B cell (primary cell): ENCODE data around the gene PSENEN. TPM values are rescaled to one million over a fixed set of nuclear protein-coding genes. Genes with fewer than 3 reads are reported as not detected.

Experiments
- ATAC-seq: fragments of 200-7000 bp; cut with Tn5 transposase; one replicate; pipeline ENCODE4 v1.10.0; 2021; ENCODE audit warnings: low read depth, mild to moderate bottlenecking, moderate number of reproducible peaks, moderate library complexity
- CTCF ChIA-PET: fragments of 350-600 bp; sonication (Branson Sonifier 250); formaldehyde crosslinking; loops from one replicate; lab custom pipeline; 2021; ENCODE audit warnings: antibody characterized with exemption, inconsistent platforms; lab: Charles Lee
- POLR2A ChIA-PET: fragments of 350-600 bp; sonication (Branson Sonifier 250); formaldehyde crosslinking; loops from one replicate; lab custom pipeline; 2021; ENCODE audit warnings: antibody characterized with exemption; lab: Charles Lee
- DNase-seq: peaks from one replicate; pipeline ENCODE4 v3.0.0; 2013
- H2AFZ ChIP-seq: 2 replicates; pipeline ENCODE4 v1.6.1; 2012; ENCODE audit warnings: mild to moderate bottlenecking, low read depth, low read length; ENCODE audit not compliant: insufficient read depth, poor library complexity, severe bottlenecking
- H3K27ac ChIP-seq, 2 donors: 1 replicate in 1 of 2; 2 replicates in 1 of 2; pipeline ENCODE4 v1.5.1; 2012 to 2013; ENCODE audit warnings: low read length in 2 of 2, mild to moderate bottlenecking in 2 of 2, moderate library complexity in 1 of 2
- H3K27me3 ChIP-seq, 4 experiments: fragments of 200-600 bp in 1 of 4; sonication (generic) in 1 of 4; replicated peaks in 1 of 4; 1 replicate in 2 of 4; 2 replicates in 2 of 4; pipeline versions ENCODE4 v1.6.1 to v1.7.0; 2013 to 2016; ENCODE audit warnings: low read length in 3 of 4, mild to moderate bottlenecking in 2 of 4, mixed read lengths in 1 of 4, moderate library complexity in 1 of 4; ENCODE audit not compliant: insufficient read depth in 4 of 4, control insufficient read depth in 3 of 4; ENCODE audit errors: control extremely low read depth in 1 of 4
- H3K36me3 ChIP-seq, 2 experiments: replicated peaks in 1 of 2; 1 replicate in 1 of 2; 2 replicates in 1 of 2; pipeline versions ENCODE4 v1.6.1 to v1.7.1; 2013; ENCODE audit warnings: low read length in 1 of 2; ENCODE audit not compliant: insufficient read depth in 2 of 2, control insufficient read depth in 1 of 2; ENCODE audit errors: control extremely low read depth in 1 of 2, extremely low read depth in 1 of 2
- H3K4me1 ChIP-seq, 2 donors: fragments of 200-600 bp in 1 of 2; sonication (generic) in 1 of 2; 1 replicate in 1 of 2; 2 replicates in 1 of 2; pipeline versions ENCODE4 v1.5.1 to v1.6.1; 2013 to 2017; ENCODE audit warnings: low read length in 2 of 2; ENCODE audit not compliant: control insufficient read depth in 2 of 2, insufficient read depth in 2 of 2
- H3K4me2 ChIP-seq: replicated peaks from 2 replicates; pipeline ENCODE3; 2012; ENCODE audit warnings: mild to moderate bottlenecking, low read depth, low read length; ENCODE audit not compliant: poor library complexity, severe bottlenecking
- H3K4me3 ChIP-seq, 5 experiments: fragments of 200-600 bp in 1 of 5; sonication (generic) in 1 of 5; 1 replicate in 3 of 5; 2 replicates in 2 of 5; pipeline versions ENCODE4 v1.5.1 to v1.7.0; 2011 to 2016; ENCODE audit warnings: low read length in 4 of 5, mild to moderate bottlenecking in 4 of 5, low read depth in 2 of 5, control low read depth in 1 of 5, moderate library complexity in 1 of 5; ENCODE audit not compliant: insufficient read depth in 1 of 5; ENCODE audit errors: control extremely low read depth in 1 of 5, extremely low read depth in 1 of 5
- H3K79me2 ChIP-seq: fragments of 200-600 bp; sonication (generic); one replicate; pipeline ENCODE4 v1.6.0; 2016; ENCODE audit warnings: low read length; ENCODE audit not compliant: control insufficient read depth, insufficient read depth
- H3K9ac ChIP-seq: fragments of 200-600 bp; sonication (generic); 2 replicates; pipeline ENCODE4 v1.6.1; 2017; ENCODE audit warnings: mild to moderate bottlenecking, low read length, moderate library complexity
- H3K9me3 ChIP-seq, 3 donors: one replicate each; pipeline versions ENCODE4 v1.6.1 to v1.7.1; 2013; ENCODE audit warnings: low read length in 2 of 3; ENCODE audit not compliant: control insufficient read depth in 2 of 3, insufficient read depth in 1 of 3; ENCODE audit errors: control extremely low read depth in 1 of 3
- H4K20me1 ChIP-seq: 2 replicates; pipeline ENCODE4 v1.6.0; 2012; ENCODE audit warnings: mild to moderate bottlenecking, low read length; ENCODE audit not compliant: insufficient read depth, control insufficient read depth, poor library complexity, severe bottlenecking
- H3K27ac Mint-ChIP-seq: one replicate; pipeline ENCODE4 v1.8.0; 2021; ENCODE audit warnings: mixed read lengths
- H3K27me3 Mint-ChIP-seq: one replicate; pipeline ENCODE4 v1.8.0; 2021; ENCODE audit warnings: mixed read lengths
- H3K4me1 Mint-ChIP-seq: one replicate; pipeline ENCODE4 v1.8.0; 2021; ENCODE audit warnings: mixed read lengths
- H3K4me3 Mint-ChIP-seq: one replicate; pipeline ENCODE4 v1.8.0; 2021; ENCODE audit warnings: mixed read lengths
- H3K9me3 Mint-ChIP-seq: one replicate; pipeline ENCODE4 v1.8.0; 2022; ENCODE audit warnings: mixed read lengths; ENCODE audit not compliant: insufficient read depth
- EZH2 ChIP-seq: IDR thresholded peaks from 2 replicates; pipeline ENCODE4 v1.6.1; 2012; ENCODE audit warnings: borderline replicate concordance, low read depth, mild to moderate bottlenecking, moderate library complexity, low read length; ENCODE audit not compliant: insufficient read depth, poor library complexity, severe bottlenecking
- whole genome bisulfite sequencing: methylation state at CpG from one replicate; pipeline ENCODE4 v1.1.5; 2013; ENCODE audit warnings: missing lambda C conversion rate; ENCODE audit not compliant: insufficient coverage; 5-methylcytosine and 5-hydroxymethylcytosine counted together
- intact Hi-C: fragments of 100-400 bp; cut with micrococcal nuclease; formaldehyde crosslinking; loops from one replicate; pipeline ENCODE4 v1.10.0; 2022
- polyA plus RNA-seq: library from polyadenylated mRNA; depleted of rRNA; stranded (reverse); fragments of >200 nt; gene quantifications from 2 replicates; pipeline ENCODE4 v1.2.3, GENCODE V29; 2012
- total RNA-seq, 2 donors: library from RNA; stranded (reverse); fragments of 120-200 nt in 1 of 2; gene quantifications; 1 replicate in 1 of 2; 2 replicates in 1 of 2; pipeline versions ENCODE4 v1.2.3 to v1.2.4, GENCODE V29; 2013 to 2022
- TF ChIP-seq, protein P1 (sequence below): fragments of 200-600 bp; IDR thresholded peaks from one replicate; pipeline ENCODE4 v1.8.0; 2022; ENCODE audit warnings: antibody characterized with exemption, mild to moderate bottlenecking

Gene PSENEN
- total and polyA plus RNA-seq, 2 donors (not counting 1 experiment from before 2014, with no cell fraction given): 17.7 to 36.4 TPM

DNA sequence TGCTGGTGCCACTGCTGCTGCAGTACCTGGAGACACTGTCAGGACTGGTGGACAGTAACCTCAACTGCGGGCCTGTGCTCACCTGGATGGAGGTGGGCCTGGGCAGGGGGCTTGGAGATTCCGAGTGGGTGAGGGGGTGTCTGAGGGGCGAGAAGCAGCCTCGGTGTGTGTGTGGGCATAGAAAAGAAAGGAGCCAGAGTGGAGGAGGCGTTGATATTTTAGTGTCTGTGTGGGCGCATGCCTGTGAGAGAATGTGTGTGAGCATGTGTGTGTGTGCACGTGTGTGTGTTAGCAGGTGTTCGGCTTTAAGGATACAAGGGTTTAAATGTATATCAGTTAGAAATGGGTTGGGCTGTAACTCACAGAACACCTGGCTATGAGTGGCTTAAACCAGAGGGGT is 33.6 kb downstream of the PSENEN start:
- no peak for ATAC-seq
- H3K4me3 ChIP-seq: no peak overlapping the region
- peaks cover 4% of the 10 kb centered on the region for H3K79me2 ChIP-seq
- 99% methylated on average over 8 of the region's 8 CpGs for WGBS
- no peaks in the 10 kb centered on the region for H4K20me1 ChIP-seq
- H3K9me3 ChIP-seq: no peaks in the 10 kb centered on the region
- intact Hi-C loops: no loop called here
- Mint-ChIP-seq H3K27me3 (no peaks in the 10 kb centered on the region), H3K9me3 (no peaks in the 10 kb centered on the region), H3K4me1 (peaks cover 10% of the 10 kb centered on the region), H3K4me3 (no peak overlapping the region), H3K27ac (no peak overlapping the region)
- no peak overlapping the region for H3K27ac ChIP-seq
- H3K4me2 ChIP-seq: no peak overlapping the region
- TF ChIP-seq, protein P1, sequence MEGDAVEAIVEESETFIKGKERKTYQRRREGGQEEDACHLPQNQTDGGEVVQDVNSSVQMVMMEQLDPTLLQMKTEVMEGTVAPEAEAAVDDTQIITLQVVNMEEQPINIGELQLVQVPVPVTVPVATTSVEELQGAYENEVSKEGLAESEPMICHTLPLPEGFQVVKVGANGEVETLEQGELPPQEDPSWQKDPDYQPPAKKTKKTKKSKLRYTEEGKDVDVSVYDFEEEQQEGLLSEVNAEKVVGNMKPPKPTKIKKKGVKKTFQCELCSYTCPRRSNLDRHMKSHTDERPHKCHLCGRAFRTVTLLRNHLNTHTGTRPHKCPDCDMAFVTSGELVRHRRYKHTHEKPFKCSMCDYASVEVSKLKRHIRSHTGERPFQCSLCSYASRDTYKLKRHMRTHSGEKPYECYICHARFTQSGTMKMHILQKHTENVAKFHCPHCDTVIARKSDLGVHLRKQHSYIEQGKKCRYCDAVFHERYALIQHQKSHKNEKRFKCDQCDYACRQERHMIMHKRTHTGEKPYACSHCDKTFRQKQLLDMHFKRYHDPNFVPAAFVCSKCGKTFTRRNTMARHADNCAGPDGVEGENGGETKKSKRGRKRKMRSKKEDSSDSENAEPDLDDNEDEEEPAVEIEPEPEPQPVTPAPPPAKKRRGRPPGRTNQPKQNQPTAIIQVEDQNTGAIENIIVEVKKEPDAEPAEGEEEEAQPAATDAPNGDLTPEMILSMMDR: no peak
- no peak for TF ChIP-seq EZH2
- H3K36me3 ChIP-seq: peaks cover 0 to 5% of the 10 kb centered on the region in 2 experiments
- POLR2A ChIA-PET: no interaction called here
- H2AFZ ChIP-seq: no peak overlapping the region
- no peak for DNase-seq
- no peak overlapping the region for H3K9ac ChIP-seq
- no peaks in the 10 kb centered on the region for H3K27me3 ChIP-seq
- CTCF ChIA-PET: no interaction called here
- peaks cover 10 to 16% of the 10 kb centered on the region in 2 donors for H3K4me1 ChIP-seq

DNA sequence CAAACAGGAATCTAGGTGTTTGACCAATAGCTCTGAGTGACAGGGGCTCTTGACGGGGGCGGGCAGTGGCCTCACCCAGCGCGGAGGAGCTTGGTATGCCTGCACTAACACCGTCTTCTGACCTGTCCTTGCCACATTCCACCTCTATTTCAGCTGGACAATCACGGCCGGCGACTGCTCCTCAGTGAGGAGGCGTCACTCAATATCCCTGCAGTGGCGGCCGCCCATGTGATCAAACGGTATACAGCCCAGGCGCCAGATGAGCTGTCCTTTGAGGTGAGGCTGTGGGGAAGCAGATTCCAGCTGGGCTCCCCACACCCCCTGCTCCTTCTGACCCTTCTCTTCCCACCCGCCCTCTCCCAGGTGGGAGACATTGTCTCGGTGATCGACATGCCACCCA is 34.6 kb downstream of the PSENEN start:
- Mint-ChIP-seq H3K4me3 (no peak overlapping the region), H3K9me3 (no peaks in the 10 kb centered on the region), H3K27ac (no peak overlapping the region), H3K4me1 (peaks cover 4% of the 10 kb centered on the region), H3K27me3 (no peaks in the 10 kb centered on the region)
- ChIA-PET CTCF (no interaction called here), POLR2A (no interaction called here)
- 100% methylated on average over 11 of the region's 16 CpGs for WGBS
- intact Hi-C loops: no loop called here
- Histone ChIP-seq H3K36me3 (peaks cover 0 to 5% of the 10 kb centered on the region in 2 experiments), H3K27ac (no peak overlapping the region), H3K9ac (no peak overlapping the region), H3K4me2 (no peak overlapping the region), H2AFZ (no peak overlapping the region), H3K4me3 (no peak overlapping the region), H3K79me2 (peaks cover 4% of the 10 kb centered on the region), H4K20me1 (no peaks in the 10 kb centered on the region), H3K27me3 (no peaks in the 10 kb centered on the region), H3K4me1 (peaks cover 6 to 10% of the 10 kb centered on the region in 2 donors), H3K9me3 (no peaks in the 10 kb centered on the region)
- TF ChIP-seq, protein P1: no peak
- no peak for TF ChIP-seq EZH2
- no peak for ATAC-seq
- no peak for DNase-seq
